H1 (cell line): Measurements from ENCODE around the gene HPRT1. TPM values are rescaled to one million over a fixed set of nuclear protein-coding genes. Genes with fewer than 3 reads are reported as not detected.

Experiments used
- CTCF ChIA-PET: fragments of 300-600 bp; sonication (Branson Sonifier 250); formaldehyde crosslinking; loops from one replicate; lab custom pipeline; 2021; ENCODE audit not compliant: partially characterized antibody; lab: Charles Lee
- POLR2A ChIA-PET: fragments of 300-600 bp; sonication (Branson Sonifier 250); formaldehyde crosslinking; loops from one replicate; lab custom pipeline; 2021; ENCODE audit warnings: inconsistent platforms; ENCODE audit not compliant: partially characterized antibody; lab: Charles Lee
- DNase-seq, 2 experiments: peaks; one replicate each; pipeline versions ENCODE4 v3.0.0 to v3.0.0-alpha.2; 2010 to 2022; ENCODE audit warnings: low spot score in 2 of 2, low read depth in 1 of 2, mixed read lengths in 1 of 2
- FAIRE-seq: peaks from 2 replicates; lab custom pipeline; 2011; peaks lifted over from hg19 to GRCh38; lab: Jason Lieb, UNC
- H2AFZ ChIP-seq: 2 replicates; pipeline ENCODE4 v1.8.1; 2012; ENCODE audit warnings: low read length, inconsistent platforms
- H2AK5ac ChIP-seq: 2 replicates; pipeline ENCODE4 v1.6.1; 2013; ENCODE audit warnings: low read depth, low read length
- H2BK120ac ChIP-seq: replicated peaks from 2 replicates; pipeline ENCODE3; 2013; ENCODE audit warnings: low read depth, low read length, inconsistent platforms
- H2BK12ac ChIP-seq: 2 replicates; pipeline ENCODE4 v1.6.1; 2013; ENCODE audit warnings: low read depth, low read length
- H2BK15ac ChIP-seq: 2 replicates; pipeline ENCODE4 v1.6.1; 2013; ENCODE audit warnings: low read length
- H2BK20ac ChIP-seq: 2 replicates; pipeline ENCODE4 v1.6.1; 2013; ENCODE audit warnings: low read length
- H2BK5ac ChIP-seq: 2 replicates; pipeline ENCODE4 v1.6.1; 2013; ENCODE audit warnings: low read depth, low read length
- H3K14ac ChIP-seq: 2 replicates; pipeline ENCODE4 v1.6.1; 2013; ENCODE audit warnings: inconsistent platforms; ENCODE audit not compliant: insufficient read length
- H3K18ac ChIP-seq: 2 replicates; pipeline ENCODE4 v1.6.1; 2013; ENCODE audit warnings: low read length; ENCODE audit errors: extremely low read depth
- H3K23ac ChIP-seq: 2 replicates; pipeline ENCODE4 v1.6.1; 2013; ENCODE audit warnings: inconsistent platforms; ENCODE audit not compliant: insufficient read length
- H3K23me2 ChIP-seq: 2 replicates; pipeline ENCODE4 v1.6.1; 2013; ENCODE audit warnings: low read depth, low read length
- H3K27ac ChIP-seq: 2 replicates; pipeline ENCODE4 v1.6.1; 2011; ENCODE audit warnings: low read depth, low read length, inconsistent platforms
- H3K27me3 ChIP-seq, 4 experiments: replicated peaks in 1 of 4; 1 replicate in 1 of 4; 2 replicates in 3 of 4; pipeline versions ENCODE4 v1.6.1 to v1.8.1; 2011 to 2013; ENCODE audit warnings: low read length in 3 of 4, mild to moderate bottlenecking in 3 of 4, inconsistent platforms in 2 of 4, mixed read lengths in 2 of 4, moderate library complexity in 1 of 4; ENCODE audit not compliant: control insufficient read depth in 3 of 4, insufficient read depth in 3 of 4; ENCODE audit errors: extremely low read depth in 1 of 4
- H3K36me3 ChIP-seq, 4 experiments: 2 replicates each; pipeline versions ENCODE4 v1.6.1 to v1.8.1; 2011 to 2013; ENCODE audit warnings: mild to moderate bottlenecking in 4 of 4, low read length in 3 of 4, moderate library complexity in 2 of 4, control low read depth in 1 of 4, inconsistent platforms in 1 of 4; ENCODE audit not compliant: insufficient read depth in 4 of 4, control insufficient read depth in 2 of 4
- H3K4ac ChIP-seq: replicated peaks from 2 replicates; pipeline ENCODE3; 2013; ENCODE audit warnings: low read length, low read depth, mixed read lengths, inconsistent platforms; ENCODE audit not compliant: insufficient read length
- H3K4me1 ChIP-seq, 4 experiments: replicated peaks in 1 of 4; 1 replicate in 1 of 4; 2 replicates in 3 of 4; pipeline versions ENCODE4 v1.6.1 to v1.8.1; 2011 to 2013; ENCODE audit warnings: low read length in 3 of 4, inconsistent platforms in 2 of 4, mixed read lengths in 1 of 4; ENCODE audit not compliant: insufficient read depth in 4 of 4, control insufficient read depth in 3 of 4
- H3K4me2 ChIP-seq, 2 experiments: 2 replicates each; pipeline versions ENCODE4 v1.6.1 to v1.8.1; 2011 to 2013; ENCODE audit warnings: low read depth in 2 of 2, low read length in 2 of 2, control low read depth in 1 of 2, inconsistent platforms in 1 of 2, mild to moderate bottlenecking in 1 of 2; ENCODE audit not compliant: insufficient read depth in 1 of 2
- H3K4me3 ChIP-seq, 4 experiments: fragments of 200-600, 300-600 bp in 1 of 4; sonication (generic), shearing (Covaris generic), sonication (Bioruptor Twin) in 1 of 4; 2 replicates each; pipeline versions ENCODE4 v1.5.1 to v1.8.1; 2011 to 2016; ENCODE audit warnings: low read length in 4 of 4, low read depth in 3 of 4, control low read depth in 2 of 4, inconsistent platforms in 2 of 4, mild to moderate bottlenecking in 2 of 4, mixed read lengths in 1 of 4, moderate library complexity in 1 of 4; ENCODE audit not compliant: insufficient read depth in 2 of 4; ENCODE audit errors: extremely low read depth in 1 of 4
- H3K56ac ChIP-seq: replicated peaks from 2 replicates; pipeline ENCODE3; 2013; ENCODE audit warnings: low read depth, mild to moderate bottlenecking, mixed read lengths, low read length, inconsistent platforms; ENCODE audit not compliant: insufficient read length
- H3K79me1 ChIP-seq: 2 replicates; pipeline ENCODE4 v1.6.1; 2013; ENCODE audit warnings: low read depth, low read length, control low read depth
- H3K79me2 ChIP-seq, 2 experiments: 2 replicates each; pipeline versions ENCODE4 v1.6.1 to v1.8.1; 2012 to 2013; ENCODE audit warnings: low read length in 2 of 2, mild to moderate bottlenecking in 2 of 2, inconsistent platforms in 1 of 2; ENCODE audit not compliant: insufficient read depth in 2 of 2, control insufficient read depth in 1 of 2
- H3K9ac ChIP-seq, 4 experiments: replicated peaks in 1 of 4; 1 replicate in 1 of 4; 2 replicates in 3 of 4; pipeline versions ENCODE4 v1.6.1 to v1.8.1; 2011 to 2013; ENCODE audit warnings: low read depth in 3 of 4, low read length in 3 of 4, control low read depth in 2 of 4, mild to moderate bottlenecking in 2 of 4, moderate library complexity in 2 of 4, inconsistent platforms in 1 of 4; ENCODE audit errors: extremely low read depth in 1 of 4
- H3K9me3 ChIP-seq, 2 experiments: 2 replicates each; pipeline versions ENCODE4 v1.6.1 to v1.8.1; 2012 to 2013; ENCODE audit warnings: mild to moderate bottlenecking in 2 of 2, moderate library complexity in 2 of 2, control low read depth in 1 of 2, inconsistent platforms in 1 of 2, low read depth in 1 of 2, low read length in 1 of 2, mixed read lengths in 1 of 2; ENCODE audit not compliant: insufficient read depth in 2 of 2
- H4K20me1 ChIP-seq, 2 experiments: replicated peaks in 1 of 2; 2 replicates each; pipeline versions ENCODE3 to v1.8.1; 2011 to 2013; ENCODE audit warnings: inconsistent platforms in 2 of 2, low read length in 2 of 2, mild to moderate bottlenecking in 1 of 2; ENCODE audit not compliant: insufficient read depth in 2 of 2, control insufficient read depth in 1 of 2
- H4K5ac ChIP-seq: 2 replicates; pipeline ENCODE4 v1.6.1; 2013; ENCODE audit warnings: low read length, low read depth, mixed read lengths, inconsistent platforms; ENCODE audit not compliant: insufficient read length
- H4K8ac ChIP-seq: 2 replicates; pipeline ENCODE4 v1.8.0; 2013; ENCODE audit warnings: mild to moderate bottlenecking, moderate library complexity, low read length, inconsistent platforms; ENCODE audit not compliant: insufficient read depth; ENCODE audit errors: extremely low read depth
- H4K91ac ChIP-seq: replicated peaks from 2 replicates; pipeline ENCODE3; 2013; ENCODE audit warnings: low read length, mixed read lengths, inconsistent platforms; ENCODE audit not compliant: insufficient read length
- EP300 ChIP-seq, 2 experiments: IDR thresholded peaks; 1 replicate in 1 of 2; 2 replicates in 1 of 2; pipeline ENCODE4 v1.6.1; 2011 to 2012; ENCODE audit warnings: low read depth in 2 of 2, low read length in 2 of 2, mild to moderate bottlenecking in 2 of 2, borderline replicate concordance in 1 of 2, inconsistent platforms in 1 of 2, moderate library complexity in 1 of 2
- HDAC2 ChIP-seq, 2 experiments: fragments of 300-600 bp in 1 of 2; sonication (generic) in 1 of 2; IDR thresholded peaks; 2 replicates each; pipeline ENCODE4 v1.6.1; 2011 to 2012; ENCODE audit warnings: low read depth in 2 of 2, low read length in 2 of 2, mild to moderate bottlenecking in 2 of 2, moderate library complexity in 2 of 2, borderline replicate concordance in 1 of 2, inconsistent platforms in 1 of 2
- KDM4A ChIP-seq: IDR thresholded peaks from one replicate; pipeline ENCODE4 v1.7.1; 2012; ENCODE audit warnings: low read depth, mild to moderate bottlenecking, moderate library complexity, low read length, inconsistent platforms; ENCODE audit not compliant: severe bottlenecking
- KDM5A ChIP-seq: fragments of 200-600 bp; IDR thresholded peaks from 2 replicates; pipeline ENCODE4 v1.7.1; 2012; ENCODE audit warnings: mild to moderate bottlenecking, low read length, inconsistent platforms, mixed read lengths
- RFX5 ChIP-seq: IDR thresholded peaks from 2 replicates; pipeline ENCODE4 v1.6.1; 2011; ENCODE audit warnings: low read depth, low read length, improper control_type of control experiment, borderline replicate concordance
- SIRT6 ChIP-seq: IDR thresholded peaks from one replicate; pipeline ENCODE4 v1.7.1; 2012; ENCODE audit warnings: low read length, inconsistent platforms
- TEAD4 ChIP-seq: IDR thresholded peaks from 2 replicates; pipeline ENCODE4 v1.6.1; 2012; ENCODE audit warnings: low read depth, low read length, inconsistent platforms, mixed read lengths
- WGBS, 2 experiments: shearing (Covaris generic) in 1 of 2; methylation state at CpG; one replicate each; pipeline versions ENCODE4 v1.1.6 to v1.1.7; 2013 to 2015; ENCODE audit warnings: low lambda C conversion rate in 2 of 2, mixed read lengths in 2 of 2, inconsistent platforms in 1 of 2, low coverage in 1 of 2, missing lambda C conversion rate in 1 of 2; ENCODE audit not compliant: insufficient replicate concordance in 2 of 2, insufficient coverage in 1 of 2, insufficient read length in 1 of 2; ENCODE audit errors: extremely low coverage in 1 of 2, missing lambda C conversion rate in 1 of 2; 5-methylcytosine and 5-hydroxymethylcytosine counted together
- polyA plus RNA-seq, 7 experiments: library from polyadenylated mRNA; depleted of rRNA in 3 of 7; stranded (reverse) in 5 of 7; unstranded in 2 of 7; fragments of >200 nt in 5 of 7; fragments of 200-250 nt in 2 of 7; gene quantifications; 1 replicate in 5 of 7; 2 replicates in 1 of 7; 4 replicates in 1 of 7; pipeline versions ENCODE4 v1.2.1 to v1.2.3, GENCODE V29; 2011 to 2013; ENCODE audit warnings: missing spikeins in 2 of 7, mixed read lengths in 2 of 7
- total RNA-seq: library from RNA; stranded (reverse); fragmentation: NEBNext Ultra II Directional; extraction: Animal tissue kit (Norgen Biotek cat#: 25700); gene quantifications from 2 replicates; pipeline ENCODE4 v1.2.1, GENCODE V29; 2021
- TF ChIP-seq, protein P1 (sequence below): IDR thresholded peaks from 2 replicates; pipeline ENCODE4 v1.6.1; 2012; ENCODE audit warnings: inconsistent platforms

HPRT1 gene
- total and polyA plus RNA-seq, 2 of the 8 experiments (the other 6 are each of a cell fraction or from before 2014, with no cell fraction given) = 16.9 to 49.5 TPM

DNA sequence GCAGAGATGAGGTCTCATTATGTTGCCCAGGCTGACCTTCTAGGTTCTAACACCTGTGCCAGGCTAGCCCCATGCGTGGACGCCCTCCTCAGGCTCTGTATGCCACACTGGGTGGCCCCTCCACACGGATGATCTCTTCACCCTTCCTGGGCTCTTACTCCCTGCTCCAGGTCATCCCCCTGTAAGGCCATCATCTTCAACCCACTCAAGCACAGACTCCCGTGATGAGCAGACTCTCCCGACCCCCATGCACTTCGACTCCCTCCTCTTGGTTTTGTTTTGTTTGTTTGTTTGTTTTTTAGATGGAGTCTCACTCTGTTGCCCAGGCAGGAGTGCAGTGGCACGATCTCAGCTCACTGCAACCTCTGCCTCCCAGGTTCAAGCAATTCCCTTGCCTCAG lies 70.9 kb downstream of the HPRT1 start:
- H2AFZ ChIP-seq = no peak overlapping the region
- no peak overlapping the region for H3K18ac ChIP-seq
- WGBS, 2 experiments = 87% methylated on average over 7 of the region's 7 CpGs; no CpG with 5 or more reads in 1 of the 2 experiments
- no peak overlapping the region for H2BK5ac ChIP-seq
- H3K23me2 ChIP-seq = no peaks in the 10 kb centered on the region
- no peak overlapping the region for H3K4me3 ChIP-seq
- H3K23ac ChIP-seq = no peak overlapping the region
- H2BK15ac ChIP-seq = no peak overlapping the region
- H3K79me2 ChIP-seq = no peaks in the 10 kb centered on the region
- H3K4ac ChIP-seq = no peak overlapping the region
- no peak overlapping the region for H3K56ac ChIP-seq
- no peaks in the 10 kb centered on the region for H3K36me3 ChIP-seq
- H3K4me2 ChIP-seq = no peak overlapping the region
- H2BK12ac ChIP-seq = no peak overlapping the region
- H4K91ac ChIP-seq = no peak overlapping the region
- peaks cover 0 to 4% (median 3%) of the 10 kb centered on the region in 4 experiments; a peak in 3 of 7 replicates for H3K27me3 ChIP-seq
- no peak overlapping the region for H2BK20ac ChIP-seq
- H3K27ac ChIP-seq = no peak overlapping the region
- no peak overlapping the region for H2BK120ac ChIP-seq
- H3K79me1 ChIP-seq = no peaks in the 10 kb centered on the region
- DNase-seq = no peak
- POLR2A ChIA-PET = no interaction called here
- TF ChIP-seq EP300 (IDR thresholded peaks at IDR 0.05; ENCODE audit: borderline replicate concordance in 1 of 2, low read depth in 2 of 2, low read length in 2 of 2) (no peak), SIRT6 (no peak), KDM5A (no peak), TEAD4 (no peak), HDAC2 (IDR thresholded peaks at IDR 0.05; ENCODE audit: borderline replicate concordance in 1 of 2, low read depth in 2 of 2, low read length in 2 of 2) (no peak), RFX5 (no peak), KDM4A (no peak)
- TF ChIP-seq, protein P1, sequence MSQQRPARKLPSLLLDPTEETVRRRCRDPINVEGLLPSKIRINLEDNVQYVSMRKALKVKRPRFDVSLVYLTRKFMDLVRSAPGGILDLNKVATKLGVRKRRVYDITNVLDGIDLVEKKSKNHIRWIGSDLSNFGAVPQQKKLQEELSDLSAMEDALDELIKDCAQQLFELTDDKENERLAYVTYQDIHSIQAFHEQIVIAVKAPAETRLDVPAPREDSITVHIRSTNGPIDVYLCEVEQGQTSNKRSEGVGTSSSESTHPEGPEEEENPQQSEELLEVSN = no peak
- TF ChIP-seq, all 59 proteins: peak for 0
- no peaks in the 10 kb centered on the region for H4K20me1 ChIP-seq
- peaks cover 0 to 9% (median 0%) of the 10 kb centered on the region in 4 experiments; a peak in 2 of 7 replicates for H3K4me1 ChIP-seq
- H4K5ac ChIP-seq = no peak overlapping the region
- no peak overlapping the region for H3K9ac ChIP-seq
- FAIRE-seq = no peak
- no peak overlapping the region for H4K8ac ChIP-seq
- H3K14ac ChIP-seq = no peak overlapping the region
- H2AK5ac ChIP-seq = no peak overlapping the region
- CTCF ChIA-PET = no interaction called here
- no peaks in the 10 kb centered on the region for H3K9me3 ChIP-seq
